K562 (cell line): ENCODE data around the gene GCDH. TPM values are rescaled to one million over a fixed set of nuclear protein-coding genes. Genes with fewer than 3 reads are reported as not detected.

ENCODE experiments used
- ATAC-seq: fragments of 200-7000 bp; cut with Tn5 transposase; 3 replicates; pipeline ENCODE4 v1.9.1; 2020; ENCODE audit warnings: moderate library complexity
- BruUV-seq: library from RNA; stranded (reverse); fragments of 400-500 nt; replicated peaks from 2 replicates; lab custom pipeline; 2021; lab: Mats Ljungman, UMichigan
- CTCF ChIA-PET: fragments of 300-600 bp; formaldehyde crosslinking; extraction: SDS; loops from one replicate; lab custom pipeline; 2021; ENCODE audit warnings: low intra/inter-chr PET ratio; lab: Yijun Ruan, JAX
- POLR2A ChIA-PET: fragments of 300-600, 350-650 bp; sonication (Branson Sonifier 250); formaldehyde crosslinking; extraction: SDS; loops from one replicate; lab custom pipeline; 2021; ENCODE audit warnings: antibody characterized with exemption, inconsistent platforms; lab: Yijun Ruan, JAX
- DNase-seq, 4 experiments: peaks; one replicate each; pipeline versions ENCODE4 v3.0.0 to v3.0.0-alpha.2; 2011 to 2018; ENCODE audit warnings: low spot score in 3 of 4, mixed read lengths in 3 of 4; ENCODE audit errors: extremely low read depth in 1 of 4
- FAIRE-seq: peaks from 2 replicates; lab custom pipeline; 2011; peaks lifted over from hg19 to GRCh38; lab: Jason Lieb, UNC
- H2AFZ ChIP-seq: 2 replicates; pipeline ENCODE4 v1.6.0; 2011; ENCODE audit warnings: low read depth, low read length, control low read depth, inconsistent platforms
- H3K27ac ChIP-seq: fragments of 200-600 bp; 3 replicates; pipeline ENCODE4 v1.8.0; 2011; ENCODE audit warnings: low read depth, mild to moderate bottlenecking, control low read depth, inconsistent platforms, low read length, moderate library complexity, mixed read lengths; ENCODE audit errors: extremely low read depth
- H3K27me3 ChIP-seq, 2 experiments: fragments of 300-600 bp in 1 of 2; 2 replicates in 1 of 2; 3 replicates in 1 of 2; pipeline versions ENCODE4 v1.6.0 to v1.8.0; 2011; ENCODE audit warnings: inconsistent platforms in 2 of 2, low read length in 2 of 2, mild to moderate bottlenecking in 1 of 2, mixed read lengths in 1 of 2, moderate library complexity in 1 of 2; ENCODE audit not compliant: control insufficient read depth in 2 of 2, insufficient read depth in 2 of 2
- H3K36me3 ChIP-seq: fragments of 300-600 bp; 3 replicates; pipeline ENCODE4 v1.8.0; 2011; ENCODE audit warnings: mild to moderate bottlenecking, low read length, inconsistent platforms; ENCODE audit not compliant: control insufficient read depth, insufficient read depth
- H3K4me1 ChIP-seq, 2 experiments: fragments of 200-600 bp in 1 of 2; replicated peaks in 1 of 2; 2 replicates in 1 of 2; 3 replicates in 1 of 2; pipeline versions ENCODE4 v1.5.1 to v1.8.0; 2011; ENCODE audit warnings: inconsistent platforms in 2 of 2, low read length in 2 of 2, mild to moderate bottlenecking in 1 of 2, mixed read lengths in 1 of 2, moderate library complexity in 1 of 2; ENCODE audit not compliant: control insufficient read depth in 2 of 2, insufficient read depth in 2 of 2
- H3K4me2 ChIP-seq: 2 replicates; pipeline ENCODE4 v1.6.1; 2011; ENCODE audit warnings: low read length, control low read depth, inconsistent platforms, mixed read lengths; ENCODE audit not compliant: insufficient read depth
- H3K4me3 ChIP-seq: fragments of 200-600 bp; sonication (generic), shearing (Covaris generic); 2 replicates; pipeline ENCODE4 v1.5.1; 2016; ENCODE audit warnings: control low read depth, inconsistent platforms
- H3K79me2 ChIP-seq: fragments of 200-600 bp; 3 replicates; pipeline ENCODE4 v1.8.0; 2011; ENCODE audit warnings: low read length, inconsistent platforms; ENCODE audit not compliant: control insufficient read depth, insufficient read depth
- H3K9ac ChIP-seq, 2 experiments: 2 replicates each; pipeline versions ENCODE4 v1.6.0 to v1.6.1; 2011; ENCODE audit warnings: low read depth in 2 of 2, low read length in 2 of 2, control low read depth in 1 of 2, inconsistent platforms in 1 of 2, mild to moderate bottlenecking in 1 of 2, mixed read lengths in 1 of 2; ENCODE audit not compliant: insufficient read depth in 1 of 2
- H3K9me1 ChIP-seq: one replicate; pipeline ENCODE4 v1.6.0; 2011; ENCODE audit warnings: inconsistent platforms, mild to moderate bottlenecking, low read length, moderate library complexity; ENCODE audit not compliant: control insufficient read depth, insufficient read depth
- H3K9me3 ChIP-seq: replicated peaks from 2 replicates; pipeline ENCODE4 v1.5.1; 2011; ENCODE audit warnings: low read depth, low read length, inconsistent platforms; ENCODE audit not compliant: control insufficient read depth, insufficient read depth
- H4K20me1 ChIP-seq: replicated peaks from 2 replicates; pipeline ENCODE4 v1.6.1; 2011; ENCODE audit warnings: low read length, inconsistent platforms, mixed read lengths; ENCODE audit not compliant: control insufficient read depth, insufficient read depth
- ERF ChIP-seq: fragments of 450-650 bp; formaldehyde crosslinking; IDR thresholded peaks from 2 replicates; pipeline ENCODE4 v1.4.0; 2020; ENCODE audit warnings: mild to moderate bottlenecking, mixed read lengths
- LCOR ChIP-seq: sonication (generic); formaldehyde crosslinking; IDR thresholded peaks from 2 replicates; pipeline ENCODE4 v1.8.0; 2022; ENCODE audit warnings: mild to moderate bottlenecking, missing genetic modification reagents
- MBD1 ChIP-seq: fragments of 250-450 bp; sonication (Bioruptor Pico); IDR thresholded peaks from 2 replicates; pipeline ENCODE4 v1.8.0; 2022; ENCODE audit warnings: inconsistent platforms
- MLLT1 ChIP-seq, 2 experiments: fragments of 450-650 bp; IDR thresholded peaks; 2 replicates each; pipeline ENCODE4 v1.6.1; 2016
- MLX ChIP-seq, 2 experiments: fragments of 450-650 bp in 1 of 2; sonication (generic) in 1 of 2; formaldehyde crosslinking; conservative IDR thresholded peaks; 2 replicates each; pipeline versions ENCODE4 v1.4.0 to v1.8.1; 2020 to 2022; ENCODE audit warnings: mild to moderate bottlenecking in 1 of 2, missing genetic modification reagents in 1 of 2
- NFE2 ChIP-seq: IDR thresholded peaks from 2 replicates; pipeline ENCODE4 v1.6.1; 2014; ENCODE audit warnings: antibody characterized with exemption, low read depth
- RCOR1 ChIP-seq, 2 experiments: IDR thresholded peaks; 2 replicates each; pipeline ENCODE4 v1.6.1; 2012; ENCODE audit warnings: low read depth in 2 of 2, low read length in 2 of 2, borderline replicate concordance in 1 of 2, improper control_type of control experiment in 1 of 2
- SMAD1 ChIP-seq: fragments of 150-350 bp; IDR thresholded peaks from 2 replicates; pipeline ENCODE4 v1.6.1; 2014; ENCODE audit warnings: low read length, low read depth; ENCODE audit not compliant: partially characterized antibody
- TCF3 ChIP-seq: sonication (generic); formaldehyde crosslinking; IDR thresholded peaks from 2 replicates; pipeline ENCODE4 v1.4.0; 2020; ENCODE audit warnings: mild to moderate bottlenecking, missing genetic modification reagents
- TEAD2 ChIP-seq: fragments of 450-650 bp; IDR thresholded peaks from 2 replicates; pipeline ENCODE4 v1.6.1; 2016; ENCODE audit warnings: missing genetic modification characterization, control low read depth, missing compliant biosample characterization
- TRIM24 ChIP-seq, 2 experiments: fragments of 450-650 bp; IDR thresholded peaks; 2 replicates each; pipeline ENCODE4 v1.6.1; 2016
- ZBTB26 ChIP-seq: fragments of 450-650 bp; formaldehyde crosslinking; IDR thresholded peaks from 2 replicates; pipeline ENCODE4 v1.4.0; 2022; ENCODE audit warnings: missing genetic modification characterization
- ZFX ChIP-seq: sonication (generic); formaldehyde crosslinking; IDR thresholded peaks from 2 replicates; pipeline ENCODE4 v1.8.0; 2022; ENCODE audit warnings: mild to moderate bottlenecking, missing genetic modification reagents, moderate library complexity
- ZNF143 ChIP-seq: sonication (generic); formaldehyde crosslinking; IDR thresholded peaks from 2 replicates; pipeline ENCODE4 v1.9.0; 2022; ENCODE audit warnings: mild to moderate bottlenecking, missing genetic modification reagents
- ZNF184 ChIP-seq: sonication (generic); formaldehyde crosslinking; IDR thresholded peaks from 2 replicates; pipeline ENCODE4 v1.5.0; 2020; ENCODE audit warnings: missing genetic modification reagents
- ZNF41 ChIP-seq: fragments of 250-450 bp; sonication (Bioruptor Pico); conservative IDR thresholded peaks from 2 replicates; pipeline ENCODE4 v1.4.0; 2020; ENCODE audit warnings: mild to moderate bottlenecking
- ZNF707 ChIP-seq: fragments of 250-450 bp; sonication (Bioruptor Pico); conservative IDR thresholded peaks from 2 replicates; pipeline ENCODE4 v1.8.0; 2022; ENCODE audit warnings: inconsistent platforms, mild to moderate bottlenecking, moderate library complexity
- ZNF780A ChIP-seq: fragments of 250-450 bp; sonication (Bioruptor Pico); IDR thresholded peaks from 2 replicates; pipeline ENCODE4 v1.5.0; 2021; ENCODE audit warnings: mild to moderate bottlenecking
- ZNF79 ChIP-seq: fragments of 250-450 bp; sonication (Bioruptor Pico); IDR thresholded peaks from 2 replicates; pipeline ENCODE4 v1.4.0; 2020; ENCODE audit warnings: low read depth, mild to moderate bottlenecking, moderate library complexity
- WGBS: fragments of 100-300 bp; shearing (Covaris generic); methylation state at CpG from one replicate; pipeline ENCODE4 v1.1.6; 2016; ENCODE audit warnings: low coverage, mixed read lengths; ENCODE audit not compliant: insufficient coverage; ENCODE audit errors: missing lambda C conversion rate; 5-methylcytosine and 5-hydroxymethylcytosine counted together
- in situ Hi-C: fragments of 300-500 bp; cut with MboI; formaldehyde crosslinking; loops from 4 replicates; pipeline ENCODE4 v1.15.0; 2018; ENCODE audit warnings: inconsistent platforms, mixed read lengths
- intact Hi-C: fragments of 100-400 bp; cut with micrococcal nuclease; formaldehyde crosslinking; loops from 2 replicates; pipeline ENCODE4 v1.14.2; 2022
- polyA plus RNA-seq, 8 experiments: library from polyadenylated mRNA; depleted of rRNA in 4 of 8; stranded (reverse) in 5 of 8; unstranded in 3 of 8; fragments of >200 nt; fragmentation: Nextera tagmentation in 2 of 8; fragmentation: Illumina TruSeq in 1 of 8; extraction: Ambion mirVana in 2 of 8; extraction: Trizol in 1 of 8; gene quantifications; 2 replicates each; pipeline versions ENCODE4 v1.2.1 to v1.2.3, GENCODE V29; 2011 to 2014; ENCODE audit warnings: inconsistent platforms in 1 of 8, missing spikeins in 1 of 8
- total RNA-seq, 7 experiments: library from RNA; depleted of rRNA in 6 of 7; stranded (reverse); fragments of >200 nt in 6 of 7; fragmentation: Illumina TruSeq in 2 of 7; extraction: Trizol in 2 of 7; gene quantifications; 2 replicates each; pipeline versions ENCODE4 v1.2.1 to v1.2.3, GENCODE V29; 2011 to 2021; ENCODE audit warnings: low replicate concordance in 1 of 7

Gene GCDH
- total and polyA plus RNA-seq, 9 of the 15 experiments (the other 6 are each of a cell fraction or from before 2014, with no cell fraction given) = 2.9 to 50.8 (median 19.1) TPM

GRCh38 chr19:12943437-12944044 lies 52.6 kb downstream of the GCDH start:
- POLR2A ChIA-PET = interaction anchor here (0.6 to 0.8 kb wide), 2 partner anchors 34 to 58 kb away, joined by 3 read pairs; no protein-coding TSS in a partner anchor
- in situ Hi-C loops = no loop called here
- peak overlapping the region in 1 of 2 experiments; percentile 82; a peak in 1 of 4 replicates for H3K9ac ChIP-seq
- no peak for TF ChIP-seq RCOR1 (IDR thresholded peaks at IDR 0.05; ENCODE audit: borderline replicate concordance in 1 of 2, low read depth in 2 of 2, low read length in 2 of 2)
- TF ChIP-seq ZNF143 = no peak
- no peak for TF ChIP-seq LCOR (CRISPR knock-in tag)
- no peak for TF ChIP-seq TRIM24 (IDR thresholded peaks at IDR 0.05)
- TF ChIP-seq ZBTB26 = 0 out of 2 replicates have a peak, but pooled peaks have one; percentile 52
- no peak for TF ChIP-seq MBD1
- TF ChIP-seq NFE2 = no peak
- no peak for TF ChIP-seq ZNF184
- TF ChIP-seq ERF = no peak
- TF ChIP-seq MLX (CRISPR knock-in tag; conservative IDR thresholded peaks at IDR 0.05) = no peak
- TF ChIP-seq SMAD1 = no peak
- no peak for TF ChIP-seq TEAD2
- TF ChIP-seq ZFX (CRISPR knock-in tag) = 0 out of 2 replicates have a peak, but pooled peaks have one; percentile 33
- no peak for TF ChIP-seq TCF3 (CRISPR knock-in tag)
- peak in 1 of 2 experiments; percentile 35; a peak in 1 of 4 replicates for TF ChIP-seq MLLT1 (IDR thresholded peaks at IDR 0.05)
- no peak for TF ChIP-seq ZNF707 (CRISPR knock-in tag)
- no peak for TF ChIP-seq ZNF41 (CRISPR knock-in tag)
- no peak for TF ChIP-seq ZNF79
- no peak for TF ChIP-seq ZNF780A

More at GRCh38 chr19:12943437-12944044, 52.6 kb downstream of the GCDH start:
- H3K27me3 ChIP-seq = no peaks in the 10 kb centered on the region
- H3K27ac ChIP-seq = no peak overlapping the region; the same call in 2 of the 3 replicates
- peak overlapping the region; percentile 32; the same call in 1 of the 2 replicates for H3K4me2 ChIP-seq
- no peak overlapping the region for H3K4me3 ChIP-seq
- peaks cover 76% of the 10 kb centered on the region for H3K36me3 ChIP-seq
- FAIRE-seq = no peak
- peaks cover 68% of the 10 kb centered on the region for H3K79me2 ChIP-seq
- CTCF ChIA-PET = no interaction called here
- H3K4me1 ChIP-seq = peaks cover 26 to 39% of the 10 kb centered on the region in 2 experiments
- WGBS = 82% methylated on average over 12 of the region's 18 CpGs
- H3K9me1 ChIP-seq = peaks cover 13% of the 10 kb centered on the region
- no peak overlapping the region for H2AFZ ChIP-seq
- no peak for ATAC-seq
- intact Hi-C loops = no loop called here
- peaks cover 30% of the 10 kb centered on the region for H4K20me1 ChIP-seq
- DNase-seq = peak in 1 of 4 experiments; percentile 8
- no TSS peak for BruUV-seq
- H3K9me3 ChIP-seq = no peaks in the 10 kb centered on the region
